HepG2 (cell line): ENCODE measurements around the gene GALR3. TPM values are rescaled to one million over a fixed set of nuclear protein-coding genes. Genes with fewer than 3 reads are reported as not detected.

ENCODE experiments used
- ELF3 ChIP-seq: IDR thresholded peaks from 2 replicates; pipeline ENCODE4 v1.6.1; 2016; ENCODE audit warnings: missing genetic modification reagents, missing compliant biosample characterization
- ERF ChIP-seq: IDR thresholded peaks from 2 replicates; pipeline ENCODE4 v1.6.1; 2018; ENCODE audit warnings: missing biosample characterization, missing genetic modification reagents
- ETV5 ChIP-seq: IDR thresholded peaks from 2 replicates; pipeline ENCODE4 v1.6.1; 2018; ENCODE audit warnings: missing biosample characterization, missing genetic modification reagents, inconsistent platforms, borderline replicate concordance
- GZF1 ChIP-seq: sonication (generic); formaldehyde crosslinking; IDR thresholded peaks from 2 replicates; pipeline ENCODE4 v1.5.1; 2020; ENCODE audit warnings: mild to moderate bottlenecking, missing genetic modification reagents
- HDAC2 ChIP-seq: sonication (generic); formaldehyde crosslinking; IDR thresholded peaks from 2 replicates; pipeline ENCODE4 v1.4.0; 2020; ENCODE audit warnings: missing genetic modification reagents
- KLF6 ChIP-seq: IDR thresholded peaks from 2 replicates; pipeline ENCODE4 v1.8.0; 2016; ENCODE audit warnings: missing biosample characterization, missing genetic modification reagents
- RARA ChIP-seq: IDR thresholded peaks from 2 replicates; pipeline ENCODE4 v1.6.1; 2016; ENCODE audit warnings: missing genetic modification reagents, missing compliant biosample characterization
- RXRA ChIP-seq: sonication (generic); formaldehyde crosslinking; IDR thresholded peaks from 2 replicates; pipeline ENCODE4 v1.5.1; 2020; ENCODE audit warnings: missing genetic modification reagents
- SAFB2 ChIP-seq: sonication (generic); formaldehyde crosslinking; IDR thresholded peaks from 2 replicates; pipeline ENCODE4 v1.5.1; 2020; ENCODE audit warnings: missing genetic modification reagents, low read depth, mild to moderate bottlenecking, borderline replicate concordance
- ZMYM2 ChIP-seq: sonication (generic); formaldehyde crosslinking; IDR thresholded peaks from 2 replicates; pipeline ENCODE4 v1.8.0; 2022; ENCODE audit warnings: mild to moderate bottlenecking, missing genetic modification reagents
- ZNF121 ChIP-seq: sonication (generic); formaldehyde crosslinking; IDR thresholded peaks from 2 replicates; pipeline ENCODE4 v1.5.0; 2020; ENCODE audit warnings: mild to moderate bottlenecking, missing genetic modification reagents
- ZNF136 ChIP-seq: sonication (generic); formaldehyde crosslinking; IDR thresholded peaks from 2 replicates; pipeline ENCODE4 v1.8.1; 2022; ENCODE audit warnings: low read depth, mild to moderate bottlenecking, moderate library complexity, missing genetic modification reagents
- ZNF143 ChIP-seq: sonication (generic); formaldehyde crosslinking; IDR thresholded peaks from 2 replicates; pipeline ENCODE4 v1.4.0; 2020; ENCODE audit warnings: missing genetic modification reagents
- ZNF3 ChIP-seq: IDR thresholded peaks from 2 replicates; pipeline ENCODE4 v1.7.0; 2017; ENCODE audit warnings: inconsistent platforms
- ZNF317 ChIP-seq: sonication (generic); formaldehyde crosslinking; IDR thresholded peaks from 2 replicates; pipeline ENCODE4 v1.5.0; 2020; ENCODE audit warnings: mild to moderate bottlenecking, missing genetic modification reagents
- ZNF432 ChIP-seq: sonication (generic); formaldehyde crosslinking; IDR thresholded peaks from 2 replicates; pipeline ENCODE4 v1.5.0; 2020; ENCODE audit warnings: missing genetic modification reagents, mild to moderate bottlenecking, borderline replicate concordance
- ZNF547 ChIP-seq: sonication (generic); formaldehyde crosslinking; IDR thresholded peaks from 2 replicates; pipeline ENCODE4 v1.5.1; 2020; ENCODE audit warnings: mild to moderate bottlenecking, missing genetic modification reagents
- ZNF570 ChIP-seq: sonication (generic); formaldehyde crosslinking; IDR thresholded peaks from 2 replicates; pipeline ENCODE4 v1.4.0; 2020; ENCODE audit warnings: mild to moderate bottlenecking, missing genetic modification reagents, borderline replicate concordance
- ZNF747 ChIP-seq: sonication (generic); formaldehyde crosslinking; IDR thresholded peaks from 2 replicates; pipeline ENCODE4 v1.8.1; 2023; ENCODE audit warnings: missing genetic modification reagents, mild to moderate bottlenecking, borderline replicate concordance
- ZNF879 ChIP-seq: sonication (generic); formaldehyde crosslinking; IDR thresholded peaks from 2 replicates; pipeline ENCODE4 v1.8.1; 2023; ENCODE audit warnings: missing genetic modification reagents
- ZSCAN9 ChIP-seq: IDR thresholded peaks from 2 replicates; pipeline ENCODE4 v1.6.1; 2016; ENCODE audit warnings: borderline replicate concordance
- polyA plus RNA-seq, 8 experiments: library from polyadenylated mRNA; depleted of rRNA in 3 of 8; stranded (reverse) in 7 of 8; unstranded in 1 of 8; fragments of >200 nt; fragmentation: Illumina TruSeq in 4 of 8; extraction: Trizol in 4 of 8; gene quantifications; 2 replicates each; pipeline versions ENCODE4 v1.2.1 to v1.2.3, GENCODE V29; 2011 to 2016; ENCODE audit warnings: low read depth in 4 of 8, missing spikeins in 1 of 8, mixed read lengths in 1 of 8; ENCODE audit not compliant: insufficient read depth in 1 of 8
- total RNA-seq, 5 experiments: library from RNA; depleted of rRNA; stranded (reverse); fragments of >200 nt; fragmentation: Illumina TruSeq; extraction: Trizol; gene quantifications; 2 replicates each; pipeline ENCODE4 v1.2.3, GENCODE V29; 2016; ENCODE audit warnings: low read depth in 1 of 5
- TF ChIP-seq, protein P1 (sequence below): sonication (generic); formaldehyde crosslinking; IDR thresholded peaks from 2 replicates; pipeline ENCODE4 v1.8.1; 2023; ENCODE audit warnings: missing genetic modification reagents, mild to moderate bottlenecking, borderline replicate concordance
- TF ChIP-seq, protein P2 (sequence below): sonication (generic); formaldehyde crosslinking; IDR thresholded peaks from 2 replicates; pipeline ENCODE4 v1.4.0; 2020; ENCODE audit warnings: missing genetic modification reagents, mild to moderate bottlenecking, borderline replicate concordance
- TF ChIP-seq, protein P3 (sequence below): sonication (generic); formaldehyde crosslinking; IDR thresholded peaks from 2 replicates; pipeline ENCODE4 v1.4.0; 2020; ENCODE audit warnings: missing genetic modification reagents
- TF ChIP-seq, protein P4 (sequence below): sonication (generic); formaldehyde crosslinking; IDR thresholded peaks from 2 replicates; pipeline ENCODE4 v1.8.0; 2022; ENCODE audit warnings: missing genetic modification reagents, low read depth, mild to moderate bottlenecking, borderline replicate concordance

The GALR3 gene
- total and polyA plus RNA-seq, 2 of the 13 experiments (the other 11 are each of a cell fraction or from before 2014, with no cell fraction given) = 0.13 TPM; not detected in 1

DNA sequence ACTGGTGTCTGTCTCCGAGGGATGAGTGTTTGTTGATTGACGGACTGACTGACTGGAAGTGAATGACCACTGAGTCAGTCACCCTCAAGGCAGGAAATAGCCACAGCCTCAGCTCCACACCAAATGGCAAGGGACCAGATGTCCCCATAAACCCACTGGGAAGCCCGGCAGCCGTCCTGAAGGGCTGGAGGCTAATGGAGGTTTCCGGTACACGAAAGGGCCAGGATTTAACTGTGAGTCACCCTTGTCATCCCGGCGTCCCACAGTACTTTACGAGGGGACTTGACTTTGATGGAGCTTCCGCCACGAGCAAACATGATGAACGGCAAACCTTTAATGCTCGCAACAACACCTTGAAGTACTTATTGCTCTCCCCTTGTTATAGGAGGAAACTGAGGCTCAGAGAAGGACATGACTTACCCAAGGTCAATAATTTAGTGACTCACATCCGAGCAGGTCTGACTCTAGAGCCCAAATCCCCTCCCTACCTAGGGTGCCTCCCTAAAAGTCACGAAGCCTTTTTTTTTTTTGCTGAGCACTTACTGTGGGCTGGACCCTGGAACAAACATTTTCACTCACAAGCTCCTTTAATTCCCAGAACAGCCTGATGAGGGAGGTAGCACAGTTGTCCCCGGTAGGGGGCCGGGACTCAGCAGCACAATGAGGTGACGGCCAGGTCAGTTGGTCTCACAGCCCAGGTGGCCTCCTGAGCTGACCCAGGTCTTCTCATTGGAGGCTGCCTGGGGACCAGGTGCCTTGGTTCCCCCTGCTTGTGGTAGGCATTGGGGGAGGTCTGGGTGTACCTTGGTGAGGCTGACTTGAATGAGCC is 40.6 kb upstream of the GALR3 start (continued):
- TF ChIP-seq GZF1 (CRISPR knock-in tag) (no peak), ZNF570 (CRISPR knock-in tag) (no peak), ZNF432 (CRISPR knock-in tag) (no peak), ZNF143 (CRISPR knock-in tag) (0 out of 2 replicates have a peak, but pooled peaks have one; percentile 31), RARA (CRISPR knock-in tag) (0 out of 2 replicates have a peak, but pooled peaks have one; percentile 12), ZNF136 (CRISPR knock-in tag) (no peak), ZNF121 (CRISPR knock-in tag) (peak; percentile 9; the same call in 1 of the 2 replicates), ZNF3 (CRISPR knock-in tag) (peak; percentile 99), ETV5 (peak; percentile 68; the same call in 1 of the 2 replicates), RXRA (CRISPR knock-in tag) (peak; percentile 11; the same call in 1 of the 2 replicates), ZNF879 (CRISPR knock-in tag) (no peak), HDAC2 (peak; percentile 27; the same call in 1 of the 2 replicates), ZNF317 (CRISPR knock-in tag) (no peak), ZMYM2 (CRISPR knock-in tag) (no peak), ERF (CRISPR knock-in tag) (peak; percentile 42; the same call in 1 of the 2 replicates), SAFB2 (CRISPR knock-in tag) (no peak), ELF3 (peak; percentile 45), ZSCAN9 (CRISPR knock-in tag) (no peak), KLF6 (CRISPR knock-in tag) (no peak), ZNF547 (CRISPR knock-in tag) (0 out of 2 replicates have a peak, but pooled peaks have one; percentile 27), ZNF747 (CRISPR knock-in tag) (no peak)
- TF ChIP-seq, protein P1, sequence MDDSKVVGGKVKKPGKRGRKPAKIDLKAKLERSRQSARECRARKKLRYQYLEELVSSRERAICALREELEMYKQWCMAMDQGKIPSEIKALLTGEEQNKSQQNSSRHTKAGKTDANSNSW (CRISPR knock-in tag) = no peak
- TF ChIP-seq, protein P2, sequence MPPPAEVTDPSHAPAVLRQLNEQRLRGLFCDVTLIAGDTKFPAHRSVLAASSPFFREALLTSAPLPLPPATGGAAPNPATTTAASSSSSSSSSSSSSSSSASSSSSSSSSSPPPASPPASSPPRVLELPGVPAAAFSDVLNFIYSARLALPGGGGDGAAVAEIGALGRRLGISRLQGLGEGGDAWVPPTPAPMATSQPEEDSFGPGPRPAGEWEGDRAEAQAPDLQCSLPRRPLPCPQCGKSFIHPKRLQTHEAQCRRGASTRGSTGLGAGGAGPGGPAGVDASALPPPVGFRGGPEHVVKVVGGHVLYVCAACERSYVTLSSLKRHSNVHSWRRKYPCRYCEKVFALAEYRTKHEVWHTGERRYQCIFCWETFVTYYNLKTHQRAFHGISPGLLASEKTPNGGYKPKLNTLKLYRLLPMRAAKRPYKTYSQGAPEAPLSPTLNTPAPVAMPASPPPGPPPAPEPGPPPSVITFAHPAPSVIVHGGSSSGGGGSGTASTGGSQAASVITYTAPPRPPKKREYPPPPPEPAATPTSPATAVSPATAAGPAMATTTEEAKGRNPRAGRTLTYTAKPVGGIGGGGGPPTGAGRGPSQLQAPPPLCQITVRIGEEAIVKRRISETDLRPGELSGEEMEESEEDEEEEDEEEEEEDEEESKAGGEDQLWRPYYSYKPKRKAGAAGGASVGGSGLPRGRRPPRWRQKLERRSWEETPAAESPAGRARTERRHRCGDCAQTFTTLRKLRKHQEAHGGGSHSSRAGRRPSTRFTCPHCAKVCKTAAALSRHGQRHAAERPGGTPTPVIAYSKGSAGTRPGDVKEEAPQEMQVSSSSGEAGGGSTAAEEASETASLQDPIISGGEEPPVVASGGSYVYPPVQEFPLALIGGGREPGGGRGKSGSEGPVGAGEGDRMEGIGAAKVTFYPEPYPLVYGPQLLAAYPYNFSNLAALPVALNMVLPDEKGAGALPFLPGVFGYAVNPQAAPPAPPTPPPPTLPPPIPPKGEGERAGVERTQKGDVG (CRISPR knock-in tag) = no peak
- TF ChIP-seq, protein P3, sequence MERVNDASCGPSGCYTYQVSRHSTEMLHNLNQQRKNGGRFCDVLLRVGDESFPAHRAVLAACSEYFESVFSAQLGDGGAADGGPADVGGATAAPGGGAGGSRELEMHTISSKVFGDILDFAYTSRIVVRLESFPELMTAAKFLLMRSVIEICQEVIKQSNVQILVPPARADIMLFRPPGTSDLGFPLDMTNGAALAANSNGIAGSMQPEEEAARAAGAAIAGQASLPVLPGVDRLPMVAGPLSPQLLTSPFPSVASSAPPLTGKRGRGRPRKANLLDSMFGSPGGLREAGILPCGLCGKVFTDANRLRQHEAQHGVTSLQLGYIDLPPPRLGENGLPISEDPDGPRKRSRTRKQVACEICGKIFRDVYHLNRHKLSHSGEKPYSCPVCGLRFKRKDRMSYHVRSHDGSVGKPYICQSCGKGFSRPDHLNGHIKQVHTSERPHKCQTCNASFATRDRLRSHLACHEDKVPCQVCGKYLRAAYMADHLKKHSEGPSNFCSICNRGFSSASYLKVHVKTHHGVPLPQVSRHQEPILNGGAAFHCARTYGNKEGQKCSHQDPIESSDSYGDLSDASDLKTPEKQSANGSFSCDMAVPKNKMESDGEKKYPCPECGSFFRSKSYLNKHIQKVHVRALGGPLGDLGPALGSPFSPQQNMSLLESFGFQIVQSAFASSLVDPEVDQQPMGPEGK (CRISPR knock-in tag) = no peak
- TF ChIP-seq, protein P4, sequence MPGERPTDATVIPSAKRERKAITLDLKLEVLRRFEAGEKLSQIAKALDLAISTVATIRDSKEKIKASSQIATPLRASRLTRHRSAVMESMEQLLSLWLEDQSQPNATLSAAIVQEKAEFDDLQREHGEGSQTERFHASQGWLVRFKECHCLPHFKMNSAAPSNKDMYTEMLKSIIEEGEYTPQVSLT = no peak
